ENCODE results near the gene DHX40.
"Not testable (repeated sequence)": the region's sequence is repeated elsewhere in the genome, so short reads cannot be mapped to it uniquely, and the experiment has no call there.

DHX40 gene, protein sequence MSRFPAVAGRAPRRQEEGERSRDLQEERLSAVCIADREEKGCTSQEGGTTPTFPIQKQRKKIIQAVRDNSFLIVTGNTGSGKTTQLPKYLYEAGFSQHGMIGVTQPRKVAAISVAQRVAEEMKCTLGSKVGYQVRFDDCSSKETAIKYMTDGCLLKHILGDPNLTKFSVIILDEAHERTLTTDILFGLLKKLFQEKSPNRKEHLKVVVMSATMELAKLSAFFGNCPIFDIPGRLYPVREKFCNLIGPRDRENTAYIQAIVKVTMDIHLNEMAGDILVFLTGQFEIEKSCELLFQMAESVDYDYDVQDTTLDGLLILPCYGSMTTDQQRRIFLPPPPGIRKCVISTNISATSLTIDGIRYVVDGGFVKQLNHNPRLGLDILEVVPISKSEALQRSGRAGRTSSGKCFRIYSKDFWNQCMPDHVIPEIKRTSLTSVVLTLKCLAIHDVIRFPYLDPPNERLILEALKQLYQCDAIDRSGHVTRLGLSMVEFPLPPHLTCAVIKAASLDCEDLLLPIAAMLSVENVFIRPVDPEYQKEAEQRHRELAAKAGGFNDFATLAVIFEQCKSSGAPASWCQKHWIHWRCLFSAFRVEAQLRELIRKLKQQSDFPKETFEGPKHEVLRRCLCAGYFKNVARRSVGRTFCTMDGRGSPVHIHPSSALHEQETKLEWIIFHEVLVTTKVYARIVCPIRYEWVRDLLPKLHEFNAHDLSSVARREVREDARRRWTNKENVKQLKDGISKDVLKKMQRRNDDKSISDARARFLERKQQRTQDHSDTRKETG

DNA sequence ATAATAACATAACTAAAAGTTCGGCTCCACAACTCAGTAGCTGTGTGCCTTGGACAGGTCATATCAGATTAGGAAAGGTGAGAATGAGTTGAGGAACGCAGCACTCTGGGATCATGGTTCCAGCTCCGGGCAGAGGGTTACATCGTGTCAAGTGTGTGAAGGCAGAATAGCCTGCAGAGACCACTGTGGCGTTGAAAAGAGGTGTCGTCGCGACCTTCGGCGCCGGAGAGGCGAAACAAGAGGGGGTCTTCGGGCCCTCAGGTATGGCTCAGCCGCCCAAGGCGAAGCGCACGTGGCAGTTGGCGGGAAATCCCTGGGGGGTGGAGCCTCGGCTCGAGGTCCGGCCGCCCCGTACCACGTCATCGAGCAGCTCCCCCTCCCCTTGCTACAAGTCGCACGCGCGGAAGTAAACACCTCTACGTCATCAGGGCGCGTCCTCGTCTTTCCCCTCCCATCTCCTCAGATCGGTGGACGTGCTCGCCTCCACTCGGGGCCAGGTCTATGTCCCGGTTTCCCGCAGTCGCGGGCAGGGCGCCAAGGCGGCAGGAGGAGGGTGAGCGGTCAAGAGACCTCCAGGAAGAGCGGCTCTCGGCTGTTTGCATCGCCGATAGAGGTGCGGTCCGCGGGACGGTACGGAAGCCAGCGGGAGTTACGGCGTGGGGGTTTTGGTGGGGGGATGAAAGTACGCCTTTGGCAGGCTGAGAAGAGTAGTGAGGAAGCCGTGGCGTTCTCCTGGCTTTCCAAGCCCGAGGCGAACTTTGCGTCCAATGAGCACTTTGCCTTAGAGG, at the start of gene DHX40:
DHX40 (plus strand) TSS at position 440 of the 788 bp plus-strand sequence; CDS start at position 502, 62 bp downstream.
- peak; percentile 90 for DNase-seq (ENCODE audit: low spot score)

DNA sequence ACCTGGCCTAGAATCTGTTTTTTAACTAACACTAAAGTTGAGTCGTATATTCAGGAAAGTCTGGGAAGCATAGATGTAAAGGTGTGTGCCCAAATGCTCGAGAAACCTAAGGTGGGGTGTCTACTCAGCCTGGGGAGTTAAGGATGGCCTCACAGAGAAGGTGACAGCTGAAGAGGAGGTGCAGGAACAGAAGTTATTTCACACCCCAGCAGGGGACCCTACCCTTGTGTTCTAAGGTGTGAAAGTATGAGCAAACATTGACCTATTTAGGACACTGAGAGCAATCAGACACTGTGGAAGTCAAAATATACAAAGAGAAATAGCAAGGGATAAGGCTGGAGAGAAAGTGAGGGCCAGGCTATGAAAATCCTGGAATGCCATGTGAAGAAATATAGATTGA, 49.0 kb upstream of the DHX40 start:
- DNase-seq (ENCODE audit: low spot score) = no peak

DNA sequence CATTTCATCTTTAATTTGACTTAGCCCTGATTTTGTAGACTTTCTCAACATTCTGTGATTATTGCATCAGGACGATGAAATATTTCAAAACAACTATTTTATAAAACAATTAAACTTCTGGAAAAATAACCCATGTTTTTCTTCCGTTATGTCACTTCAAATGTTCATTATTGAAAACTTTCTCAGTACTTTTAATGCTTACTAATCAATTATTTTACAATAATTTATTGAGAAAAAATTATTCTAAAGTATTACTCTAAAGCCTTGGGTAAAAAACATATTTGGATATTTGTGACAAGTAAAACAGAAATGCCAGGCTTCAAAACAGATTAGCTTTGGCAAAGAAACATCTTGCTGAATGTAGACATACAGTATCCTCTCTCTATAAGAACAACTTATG, 46.3 kb upstream of the DHX40 start:
- DNase-seq (ENCODE audit: low spot score) = no peak

DNA sequence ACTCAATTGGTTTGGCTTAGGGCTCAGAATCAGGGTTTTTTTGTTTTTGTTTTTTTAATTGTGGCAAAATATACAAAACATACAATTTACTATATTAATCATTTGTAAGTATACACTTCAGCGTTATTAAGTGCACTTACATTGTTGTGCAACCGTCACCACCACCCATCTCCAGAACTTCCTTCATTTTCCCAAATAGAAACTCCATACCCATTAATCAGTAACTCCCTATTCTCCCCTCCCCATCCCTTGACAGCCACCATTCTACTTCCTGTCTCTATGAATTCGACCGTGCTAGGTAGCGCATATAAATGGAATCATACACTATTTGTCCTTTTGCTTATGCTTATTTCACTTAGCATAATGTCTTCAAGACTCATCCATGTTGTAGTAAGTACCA, 45.2 kb upstream of the DHX40 start:
- no peak for DNase-seq (ENCODE audit: low spot score)

DNA sequence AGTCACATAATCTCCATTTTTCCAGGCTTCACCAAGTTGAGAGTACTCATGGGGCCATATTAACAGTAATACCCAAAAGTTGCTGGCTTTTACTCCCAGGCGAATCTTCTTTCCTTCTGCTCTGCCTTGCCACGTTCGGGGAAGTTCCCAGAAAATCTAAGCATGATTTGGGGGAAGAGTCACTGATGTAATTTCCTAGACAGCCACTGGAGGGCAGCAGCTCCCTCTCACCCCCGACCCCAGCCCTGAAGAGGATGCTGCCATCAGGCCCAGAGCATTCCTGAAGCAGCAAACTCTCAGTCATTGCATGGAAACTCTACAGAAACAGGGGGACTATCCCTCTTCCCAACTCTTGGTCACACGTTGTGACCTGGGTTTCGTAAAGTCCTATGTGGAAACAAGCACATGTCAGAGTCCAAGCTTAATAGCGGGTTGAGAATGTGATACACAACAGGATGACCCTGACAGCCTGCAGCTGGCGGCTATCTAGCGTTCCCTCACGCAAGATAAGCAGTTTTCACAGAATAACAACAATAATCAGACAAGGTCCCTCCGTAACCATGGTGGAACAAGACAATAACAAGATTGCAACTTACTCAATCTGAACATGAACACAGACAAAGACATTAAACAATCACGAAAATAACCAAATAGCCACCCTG, 43.8 kb upstream of the DHX40 start:
- peak; percentile 37 for DNase-seq (ENCODE audit: low spot score)

DNA sequence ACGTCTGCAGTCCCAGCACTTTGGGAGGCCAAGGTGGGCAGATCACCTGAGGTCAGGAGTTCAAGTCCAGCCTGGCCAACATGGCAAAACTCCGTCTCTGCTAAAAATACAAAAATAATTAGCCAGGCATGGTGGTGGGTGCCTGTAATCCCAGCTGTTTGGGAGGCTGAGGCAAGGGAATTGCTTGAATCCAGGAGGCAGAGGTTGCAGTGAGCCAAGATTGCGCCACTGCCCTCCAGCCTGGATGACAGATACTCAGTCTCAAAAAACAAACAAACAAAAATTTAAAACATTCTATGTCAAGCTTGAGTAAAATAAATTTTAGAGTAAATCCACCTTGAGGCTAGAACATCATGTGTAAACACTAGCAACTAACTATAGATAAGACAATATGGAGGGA, 40.5 kb upstream of the DHX40 start:
- DNase-seq (ENCODE audit: low spot score) = not testable (repeated sequence)

DNA sequence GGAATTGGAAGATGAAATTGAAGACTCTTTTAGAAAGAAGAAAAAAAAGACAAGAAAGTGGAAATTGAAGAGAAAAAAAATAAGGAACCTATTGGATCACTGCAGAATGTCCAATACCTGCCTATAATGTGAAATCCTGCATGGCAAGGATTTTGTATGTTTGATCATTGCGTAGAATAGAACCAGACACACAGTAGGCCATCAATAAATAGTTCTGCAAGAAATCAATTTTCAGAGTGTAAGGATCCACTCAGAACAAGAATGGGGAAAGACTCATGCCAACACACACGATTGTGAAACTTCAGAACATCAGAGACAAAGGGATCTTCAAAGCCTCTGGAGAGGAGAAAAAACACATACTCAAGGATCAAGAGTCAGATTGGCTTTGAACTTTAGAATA, 39.7 kb upstream of the DHX40 start:
- no peak for DNase-seq (ENCODE audit: low spot score)

DNA sequence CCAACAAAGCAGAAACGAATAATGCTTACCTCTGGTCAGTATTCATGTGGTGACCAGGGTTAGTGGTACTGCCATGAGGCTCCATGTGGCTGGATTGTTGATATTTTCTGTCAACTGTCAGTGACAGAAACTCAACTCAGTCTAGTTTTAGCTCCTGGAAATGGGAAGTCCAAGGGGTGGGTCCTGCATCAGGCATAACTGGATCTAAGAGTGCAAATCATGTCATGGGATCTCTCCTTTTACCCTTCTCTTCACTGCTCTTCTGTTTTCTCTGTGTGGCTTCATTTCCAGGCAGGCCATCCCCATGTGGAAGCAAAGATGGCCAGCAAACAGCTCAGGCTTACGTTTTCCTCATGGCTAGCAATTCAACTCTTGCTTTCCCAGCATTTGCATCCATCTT, 39.0 kb upstream of the DHX40 start:
- DNase-seq (ENCODE audit: low spot score) = no peak

DNA sequence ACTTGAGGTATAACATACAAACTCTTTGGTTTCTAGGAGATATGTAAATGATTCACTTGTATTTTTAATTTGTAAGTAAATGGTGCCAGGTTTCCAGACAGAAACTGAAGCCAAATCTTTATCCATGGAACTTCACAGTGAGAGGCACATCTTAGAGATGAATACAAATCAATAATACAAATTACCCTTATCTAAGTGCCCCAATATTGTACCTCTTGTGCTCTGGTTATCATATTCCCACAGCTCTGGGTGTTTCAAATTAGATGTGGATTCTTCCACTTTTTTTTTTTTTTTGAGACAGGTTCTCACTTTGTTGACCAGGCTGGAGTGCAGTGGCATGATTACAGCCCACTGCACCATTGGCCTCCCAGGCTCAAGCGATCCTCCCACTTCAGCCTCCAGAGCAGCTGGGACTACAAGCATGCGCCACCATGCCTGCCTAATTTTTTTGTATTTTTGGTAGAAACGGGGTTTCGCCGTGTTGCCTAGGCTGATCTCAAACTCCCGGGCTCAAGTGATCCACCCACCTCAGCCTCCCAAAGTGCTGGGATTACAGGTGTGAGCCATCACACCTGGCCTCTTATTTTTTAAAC, 38.0 kb upstream of the DHX40 start:
- DNase-seq (ENCODE audit: low spot score) = no peak

DNA sequence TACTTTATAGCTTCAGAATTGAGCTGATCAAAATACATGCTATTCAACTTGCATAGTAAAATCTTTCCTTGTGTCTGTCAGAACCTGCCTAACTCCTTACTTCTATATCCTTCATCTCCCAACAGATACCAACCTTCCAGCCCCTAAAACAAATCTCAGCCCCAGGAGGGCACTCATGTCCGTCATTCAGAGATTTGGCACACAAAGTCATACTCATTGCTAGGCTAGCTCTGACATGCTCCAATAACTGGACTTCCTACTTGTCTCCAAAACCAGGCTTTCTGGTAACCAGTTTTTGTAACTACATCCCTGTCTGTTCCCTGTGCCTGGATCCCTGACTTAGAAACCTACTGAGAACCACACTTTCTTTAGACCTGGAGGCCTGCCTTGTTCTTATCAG, 37.5 kb upstream of the DHX40 start:
- no peak for DNase-seq (ENCODE audit: low spot score)

DNA sequence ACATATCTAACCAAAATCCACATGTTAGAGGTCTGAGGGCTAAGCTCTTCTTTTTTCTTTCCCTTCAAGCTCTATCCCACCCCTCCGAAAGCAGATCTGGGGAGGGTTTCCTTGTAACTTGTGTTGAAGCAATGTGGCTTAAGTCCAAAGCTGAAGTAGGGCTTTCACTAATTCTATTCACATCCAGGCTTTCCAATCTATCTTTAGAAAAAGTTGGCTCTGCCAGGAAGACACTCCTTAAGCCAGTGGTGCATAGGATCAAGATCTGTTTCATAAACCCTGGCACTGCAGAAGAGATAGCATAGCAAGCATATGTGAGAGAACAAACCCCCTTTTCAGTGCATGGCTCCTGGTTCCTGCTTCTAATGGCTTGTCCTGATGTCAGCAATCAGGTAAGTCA, 34.9 kb upstream of the DHX40 start:
- DNase-seq (ENCODE audit: low spot score) = no peak

DNA sequence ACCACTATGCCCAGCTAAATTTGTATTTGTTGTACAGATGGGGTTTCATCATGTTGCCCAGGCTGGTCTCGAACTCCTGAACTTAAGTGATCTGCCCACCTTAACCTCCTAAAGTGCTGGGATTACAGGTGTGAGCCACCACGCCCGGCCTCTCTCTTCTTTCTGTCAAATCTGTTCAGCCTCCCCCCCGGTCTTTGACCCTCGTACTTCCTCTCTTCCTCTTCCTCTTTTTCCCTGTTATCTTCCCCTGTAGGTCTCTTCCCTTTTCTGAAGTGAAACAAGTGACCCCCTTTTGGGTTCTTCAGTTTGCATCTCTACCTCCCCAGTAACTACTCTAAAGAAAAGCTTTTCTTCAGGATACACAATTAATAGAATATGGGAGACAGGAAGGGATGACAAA, 31.7 kb upstream of the DHX40 start:
- peak; percentile 16 for DNase-seq (ENCODE audit: low spot score)

DNA sequence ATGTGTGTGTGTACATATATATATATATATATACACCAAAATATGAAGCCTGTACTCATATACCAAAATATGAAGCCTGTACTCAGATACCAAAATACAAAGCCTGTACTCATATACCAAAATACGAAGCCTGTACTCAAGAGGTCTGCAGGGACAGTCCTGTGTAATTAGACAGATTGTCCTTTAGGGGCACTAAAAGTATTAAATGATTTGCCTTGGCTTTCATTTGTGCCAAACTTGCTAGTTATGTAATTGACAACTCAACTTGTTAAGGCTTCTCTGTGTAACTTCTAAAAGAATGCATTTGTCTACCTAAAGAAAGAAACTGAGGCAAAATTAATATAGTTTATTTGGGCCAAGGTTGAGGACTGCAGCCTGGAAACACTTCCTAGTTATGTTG, 30.8 kb upstream of the DHX40 start:
- DNase-seq (ENCODE audit: low spot score) = no peak

DNA sequence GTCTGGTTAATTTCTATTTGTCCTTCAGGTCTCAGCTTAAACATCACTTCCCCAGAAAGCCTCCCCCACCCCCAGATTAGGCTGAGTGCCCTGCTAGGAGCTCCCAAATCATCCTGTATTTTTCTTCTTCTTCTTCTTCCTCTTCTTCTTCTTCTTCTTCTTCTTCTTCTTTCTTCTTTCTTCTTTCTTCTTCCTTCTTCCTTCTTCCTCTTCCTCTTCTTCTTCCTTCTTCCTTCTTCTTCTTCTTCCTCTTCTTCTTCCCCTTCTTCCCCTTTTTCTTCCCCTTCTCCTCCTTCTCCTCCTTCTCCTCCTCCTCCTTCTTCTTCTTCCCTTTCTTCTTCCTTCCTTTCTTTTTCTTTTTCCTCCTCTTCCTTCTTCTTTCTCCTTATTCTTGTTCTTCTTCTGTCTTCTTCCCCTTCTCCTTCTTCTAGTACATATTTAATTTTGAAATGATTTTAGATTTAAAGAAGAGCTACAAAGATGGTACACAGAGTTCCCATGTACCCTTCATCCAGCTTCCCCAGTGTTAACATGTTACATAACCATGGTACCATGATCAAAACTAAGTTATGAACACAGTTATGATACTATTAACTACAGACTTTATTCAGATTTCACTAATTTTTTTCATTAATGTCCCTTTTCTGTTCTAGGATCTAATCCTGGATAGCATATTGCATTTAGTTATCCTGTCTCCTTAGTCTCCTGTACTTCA, 27.1 kb upstream of the DHX40 start:
- DNase-seq (ENCODE audit: low spot score) = no peak

DNA sequence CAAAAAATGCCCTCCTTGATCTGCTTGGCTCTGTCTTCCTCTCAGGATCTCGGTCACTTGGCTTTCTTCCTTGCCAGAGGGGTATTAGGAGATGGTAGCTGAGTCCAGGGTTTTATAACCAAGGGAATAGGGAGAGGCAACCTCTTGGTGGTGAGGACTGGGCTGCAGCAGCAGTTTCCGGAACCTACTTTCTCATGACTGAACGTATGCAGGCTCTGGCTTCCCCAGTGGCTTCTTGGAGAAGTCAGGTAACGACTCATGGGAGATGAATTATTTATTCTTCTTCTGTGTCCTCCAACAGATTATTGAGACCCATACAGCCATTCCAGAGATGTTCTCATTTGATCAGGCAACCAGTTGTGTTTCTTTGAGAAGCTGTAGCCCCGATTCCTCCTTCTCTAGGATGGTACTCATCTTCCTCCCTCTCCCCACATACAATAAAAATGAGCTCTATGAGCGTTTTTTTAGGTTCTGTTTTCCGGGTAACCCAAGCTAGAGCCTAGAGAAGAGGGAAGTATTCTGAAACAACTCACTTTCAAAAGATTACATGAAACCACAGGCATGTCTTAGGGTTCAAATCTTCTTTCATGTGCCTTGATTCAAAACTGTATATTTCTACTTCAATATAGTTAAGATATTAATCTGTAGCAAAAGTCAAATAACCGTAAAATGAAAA, 22.3 kb upstream of the DHX40 start:
- no peak for DNase-seq (ENCODE audit: low spot score)

DNA sequence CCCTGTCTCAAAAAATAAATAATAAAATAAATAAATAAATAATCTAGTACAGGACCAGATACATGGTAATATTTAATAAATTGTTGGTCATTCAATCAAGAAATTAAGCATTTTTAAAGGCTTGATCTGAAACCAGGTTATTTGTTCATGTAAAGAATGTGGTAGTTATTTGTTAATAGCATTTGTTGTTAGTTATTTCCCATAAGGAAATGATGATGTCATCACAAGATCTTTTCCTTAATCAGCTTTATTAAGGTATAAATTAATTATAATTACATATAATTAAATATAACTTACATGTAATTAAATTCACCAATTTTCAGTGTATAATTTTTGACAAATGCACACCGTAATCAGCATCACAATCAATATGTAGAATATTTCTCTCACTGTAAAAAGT, 19.5 kb upstream of the DHX40 start:
- DNase-seq (ENCODE audit: low spot score) = no peak

DNA sequence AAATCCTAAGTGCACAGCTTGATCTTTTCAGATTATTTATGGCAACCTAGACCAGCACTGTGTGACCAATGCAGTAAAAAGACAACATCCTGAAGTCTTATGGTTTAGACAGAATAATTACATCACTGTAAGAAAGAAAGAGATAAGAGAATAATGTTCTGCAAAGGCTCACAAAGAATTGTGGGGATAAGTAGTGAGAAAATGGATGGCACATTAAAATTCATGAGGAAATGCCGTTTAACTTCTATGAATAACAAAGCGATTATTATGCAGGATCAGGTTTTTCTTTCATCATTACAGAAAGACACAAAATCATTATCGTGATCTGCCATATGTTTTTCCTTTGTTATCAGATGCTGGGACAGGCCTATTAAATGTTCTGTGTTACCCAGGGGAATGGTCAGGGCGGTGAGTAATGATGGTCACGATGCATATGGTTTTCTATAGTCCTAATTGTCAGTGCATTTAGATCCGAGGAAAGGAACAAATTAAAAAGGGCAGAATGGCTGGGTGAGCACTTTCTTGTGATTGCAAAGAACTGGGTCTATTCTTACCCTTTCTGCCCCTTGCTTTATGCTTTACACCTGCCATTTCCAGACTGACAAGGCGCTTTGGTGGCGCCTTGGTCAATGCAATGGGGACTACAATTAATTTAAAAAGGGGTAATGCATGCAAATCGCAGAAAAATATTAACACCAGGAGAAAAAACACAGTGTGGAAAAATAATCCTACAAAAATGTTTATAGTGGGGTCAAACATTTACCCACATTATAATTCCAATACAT, 18.1 kb upstream of the DHX40 start:
- no peak for DNase-seq (ENCODE audit: low spot score)

DNA sequence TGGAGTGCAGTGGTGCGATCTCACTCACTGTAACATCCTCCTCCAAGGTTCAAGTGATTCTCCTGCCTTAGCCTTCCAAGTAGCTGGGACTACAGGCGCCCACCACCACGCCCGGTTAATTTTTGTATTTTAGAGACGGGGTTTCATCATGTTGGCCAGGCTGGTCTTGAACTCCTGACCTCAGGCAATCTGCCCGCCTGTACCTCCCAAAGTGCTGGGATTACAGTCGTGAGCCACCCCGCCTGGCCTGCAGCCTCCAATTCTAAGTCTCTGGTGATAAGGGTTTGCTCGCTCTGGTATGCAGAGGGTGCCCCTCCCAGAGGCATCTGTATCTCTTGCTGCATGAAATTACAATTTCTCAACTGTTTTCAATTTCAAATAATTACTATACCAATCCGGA, 16.4 kb upstream of the DHX40 start:
- DNase-seq (ENCODE audit: low spot score) = not testable (repeated sequence)

DNA sequence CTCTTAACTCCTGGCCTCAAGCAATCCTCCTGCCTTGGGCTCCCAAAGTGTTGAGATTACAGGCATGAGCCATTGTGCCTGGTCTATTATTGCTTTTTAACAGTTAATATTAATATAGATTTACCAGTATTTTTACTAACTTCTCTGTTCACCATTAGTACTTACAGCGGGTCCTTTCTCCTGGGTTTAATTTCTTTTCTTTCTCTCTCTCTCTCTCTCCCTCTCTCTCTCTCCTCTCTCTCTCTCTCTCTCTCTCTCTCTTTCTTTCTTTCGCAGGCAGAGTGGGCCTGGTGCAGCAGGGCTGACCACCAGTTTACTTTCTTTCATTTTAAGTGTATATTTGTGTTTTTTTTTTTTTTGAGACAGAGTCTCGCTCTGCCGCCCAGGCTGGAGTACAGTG, 14.7 kb upstream of the DHX40 start:
- no peak for DNase-seq (ENCODE audit: low spot score)

DNA sequence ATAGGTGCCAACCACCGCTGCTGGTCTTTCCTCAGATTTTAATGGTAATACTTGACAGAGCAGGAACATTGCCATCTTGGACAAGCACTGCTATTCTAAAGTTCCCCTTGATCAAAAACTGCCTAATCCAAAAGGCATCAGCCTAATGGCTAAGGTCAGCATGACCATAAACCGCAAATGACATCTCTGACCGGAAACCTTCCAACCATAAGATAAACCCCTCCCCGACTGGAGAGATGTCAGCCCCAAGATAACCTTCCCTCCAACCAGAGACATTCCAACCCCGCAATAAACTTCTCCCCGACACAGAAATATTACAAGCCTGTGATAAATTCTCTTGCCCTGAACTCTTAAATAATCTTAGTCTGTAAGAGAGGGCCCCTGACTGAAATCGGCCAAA, 7.4 kb upstream of the DHX40 start:
- no peak for DNase-seq (ENCODE audit: low spot score)
